PC-3 (cell line): Measurements from ENCODE around the gene RASAL2.

ENCODE experiments used
- CTCF ChIP-seq: fragments of 300-600 bp; sonication (generic); conservative IDR thresholded peaks from 2 replicates; pipeline ENCODE4 v1.5.1; 2017; ENCODE audit warnings: antibody characterized with exemption, low read depth, mild to moderate bottlenecking, low read length
- EZH2 ChIP-seq: fragments of 300-600 bp; sonication (generic); IDR thresholded peaks from one replicate; pipeline ENCODE4 v1.6.1; 2017; ENCODE audit warnings: antibody characterized with exemption, mild to moderate bottlenecking, low read length; ENCODE audit not compliant: unreplicated experiment
- EZH2phosphoT487 ChIP-seq: fragments of 300-600 bp; sonication (generic); IDR thresholded peaks from 2 replicates; pipeline ENCODE4 v1.6.1; 2018; ENCODE audit warnings: mild to moderate bottlenecking, antibody characterized with exemption, low read length, borderline replicate concordance

GRCh38 chr1:178510155-178510554, 416.3 kb downstream of the RASAL2 start:
- TF ChIP-seq CTCF (no peak), EZH2 (no peak), EZH2phosphoT487 (no peak)
